Superior temporal gyrus (tissue), 1 donor: Measurements from ENCODE around the gene RHEX.

Experiments used
- DNase-seq: peaks from one replicate; pipeline ENCODE4 v3.0.0-alpha.2; 2016; ENCODE audit errors: extremely low spot score

Gene RHEX

GRCh38 chr1:206089341-206089740 is 36.4 kb downstream of the RHEX start:
- DNase-seq = no peak

- DNase-seq = no peak
Observed at GRCh38 chr1:206094024-206094423, 41.1 kb downstream of the RHEX start.

- no peak for DNase-seq
Observed at GRCh38 chr1:206097381-206097780, 44.4 kb downstream of the RHEX start.

- DNase-seq = no peak
Observed at GRCh38 chr1:206098242-206098919, 45.4 kb downstream of the RHEX start.

- no peak for DNase-seq
Observed at GRCh38 chr1:206100226-206100815, 47.3 kb downstream of the RHEX start.

- no peak for DNase-seq
Observed at GRCh38 chr1:206101351-206102045, 48.5 kb downstream of the RHEX start.

GRCh38 chr1:206102292-206102936 is 49.4 kb downstream of the RHEX start:
- DNase-seq = no peak

GRCh38 chr1:206103979-206104378 is 51.0 kb downstream of the RHEX start:
- DNase-seq = no peak

- no peak for DNase-seq
Observed at GRCh38 chr1:206105464-206105995, 52.6 kb downstream of the RHEX start.

- DNase-seq = peak; percentile 94
Observed at GRCh38 chr1:206106328-206107167, 53.6 kb downstream of the RHEX start.

- DNase-seq = no peak
Observed at GRCh38 chr1:206107168-206107544, 54.2 kb downstream of the RHEX start.

- no peak for DNase-seq
Observed at GRCh38 chr1:206108635-206109034, 55.7 kb downstream of the RHEX start.

- no peak for DNase-seq
Observed at GRCh38 chr1:206109718-206110117, 56.7 kb downstream of the RHEX start.

GRCh38 chr1:206110161-206110560 is 57.2 kb downstream of the RHEX start:
- DNase-seq = no peak

- no peak for DNase-seq
Observed at GRCh38 chr1:206110820-206111219, 57.8 kb downstream of the RHEX start.

GRCh38 chr1:206111271-206111927 is 58.4 kb downstream of the RHEX start:
- no peak for DNase-seq

- no peak for DNase-seq
Observed at GRCh38 chr1:206112600-206113301, 59.8 kb downstream of the RHEX start.

- no peak for DNase-seq
Observed at GRCh38 chr1:206114692-206115640, 62.0 kb downstream of the RHEX start.

- no peak for DNase-seq
Observed at GRCh38 chr1:206115791-206116190, 62.8 kb downstream of the RHEX start.
